ENCODE measurements around the gene DCUN1D3.
A peak's percentile ranks its signal among the peaks of the same experiment; 100 is the strongest.

The DCUN1D3 gene

GRCh38 chr16:20906341-20907255 lies 6.4 kb upstream of the DCUN1D3 start:
- Histone ChIP-seq H3K4me1 (ENCODE audit: control extremely low read depth in 1 of 4, control insufficient read depth in 4 of 4, insufficient read depth in 4 of 4, low read length in 3 of 4) (peaks cover 43 to 99% (median 87%) of the 10 kb centered on the region in 4 experiments), H3K27ac (ENCODE audit: insufficient read depth in 1 of 2, low read depth in 1 of 2, low read length in 2 of 2, poor library complexity in 1 of 2, severe bottlenecking in 2 of 2) (no peak overlapping the region), H3K9me3 (ENCODE audit: control extremely low read depth in 1 of 5, control insufficient read depth in 4 of 5, insufficient read depth in 2 of 5, low read depth in 1 of 5, low read length in 4 of 5) (no peaks in the 10 kb centered on the region), H3K27me3 (replicated peaks in 2 of 5; ENCODE audit: control insufficient read depth in 4 of 5, insufficient read depth in 5 of 5, low read length in 4 of 5) (no peaks in the 10 kb centered on the region), H3K4me3 (ENCODE audit: control insufficient read depth in 1 of 7, extremely low read depth in 1 of 7, insufficient read depth in 4 of 7, low read depth in 2 of 7, low read length in 6 of 7) (peak overlapping the region in 1 of 7 experiments; percentile 6), H3K36me3 (ENCODE audit: control insufficient read depth in 4 of 4, insufficient read depth in 4 of 4, low read length in 3 of 4) (peaks cover 0 to 4% (median 0%) of the 10 kb centered on the region in 4 experiments)
- CTCF ChIA-PET: interaction anchor here (0.8 to 3.2 kb wide), 4 partner anchors 56 to 100 kb away, joined by 3 to 14 read pairs (median 4); no protein-coding TSS in a partner anchor
- POLR2A ChIA-PET: no interaction called here
- DNase-seq: no peak
- 100% methylated on average over 3 of the region's 4 CpGs for WGBS (ENCODE audit: insufficient coverage)

GRCh38 chr16:20905576-20905975 lies 5.4 kb upstream of the DCUN1D3 start:
- Histone ChIP-seq H3K27ac (ENCODE audit: insufficient read depth in 1 of 2, low read depth in 1 of 2, low read length in 2 of 2, poor library complexity in 1 of 2, severe bottlenecking in 2 of 2) (no peak overlapping the region), H3K4me1 (ENCODE audit: control extremely low read depth in 1 of 4, control insufficient read depth in 4 of 4, insufficient read depth in 4 of 4, low read length in 3 of 4) (peaks cover 39 to 96% (median 86%) of the 10 kb centered on the region in 4 experiments)
- POLR2A ChIA-PET: no interaction called here

GRCh38 chr16:20904507-20905081 lies 4.4 kb upstream of the DCUN1D3 start:
- no CpG with 5 or more reads among the region's 3 CpGs for WGBS (ENCODE audit: insufficient coverage)
- ChIA-PET CTCF (interaction anchor here (0.9 to 3.2 kb wide), 5 partner anchors 12 to 54 kb away, joined by 3 to 14 read pairs (median 3); no protein-coding TSS in a partner anchor), POLR2A (interaction anchor here (0.6 kb wide), 1 partner anchor 124 kb away, joined by 4 read pairs; no protein-coding TSS in a partner anchor)
- Histone ChIP-seq H3K27me3 (replicated peaks in 2 of 5; ENCODE audit: control insufficient read depth in 4 of 5, insufficient read depth in 5 of 5, low read length in 4 of 5) (no peaks in the 10 kb centered on the region), H3K4me3 (ENCODE audit: control insufficient read depth in 1 of 7, extremely low read depth in 1 of 7, insufficient read depth in 4 of 7, low read depth in 2 of 7, low read length in 6 of 7) (peak overlapping the region in 4 of 7 experiments; percentile 2 to 93 (median 49)), H3K4me1 (ENCODE audit: control extremely low read depth in 1 of 4, control insufficient read depth in 4 of 4, insufficient read depth in 4 of 4, low read length in 3 of 4) (peaks cover 39 to 89% (median 84%) of the 10 kb centered on the region in 4 experiments), H3K36me3 (ENCODE audit: control insufficient read depth in 4 of 4, insufficient read depth in 4 of 4, low read length in 3 of 4) (peaks cover 0 to 4% (median 0%) of the 10 kb centered on the region in 4 experiments), H3K9me3 (ENCODE audit: control extremely low read depth in 1 of 5, control insufficient read depth in 4 of 5, insufficient read depth in 2 of 5, low read depth in 1 of 5, low read length in 4 of 5) (no peaks in the 10 kb centered on the region), H3K27ac (ENCODE audit: insufficient read depth in 1 of 2, low read depth in 1 of 2, low read length in 2 of 2, poor library complexity in 1 of 2, severe bottlenecking in 2 of 2) (peak overlapping the region in 1 of 2 experiments; percentile 78)
- DNase-seq: peak; percentile 93 to 96 (median 95)

More at GRCh38 chr16:20905576-20905975, 5.4 kb upstream of the DCUN1D3 start:
- WGBS (ENCODE audit: insufficient coverage): 100% methylated on average over 1 of the region's 3 CpGs
- no peaks in the 10 kb centered on the region for H3K9me3 ChIP-seq (ENCODE audit: control extremely low read depth in 1 of 5, control insufficient read depth in 4 of 5, insufficient read depth in 2 of 5, low read depth in 1 of 5, low read length in 4 of 5)
- H3K27me3 ChIP-seq (replicated peaks in 2 of 5; ENCODE audit: control insufficient read depth in 4 of 5, insufficient read depth in 5 of 5, low read length in 4 of 5): no peaks in the 10 kb centered on the region
- peaks cover 0 to 4% (median 0%) of the 10 kb centered on the region in 4 experiments for H3K36me3 ChIP-seq (ENCODE audit: control insufficient read depth in 4 of 4, insufficient read depth in 4 of 4, low read length in 3 of 4)
- no peak for DNase-seq
- CTCF ChIA-PET: interaction anchor here (1.2 to 3.2 kb wide), 2 partner anchors 11 to 55 kb away, joined by 4 to 14 read pairs; no protein-coding TSS in a partner anchor
- no peak overlapping the region for H3K4me3 ChIP-seq (ENCODE audit: control insufficient read depth in 1 of 7, extremely low read depth in 1 of 7, insufficient read depth in 4 of 7, low read depth in 2 of 7, low read length in 6 of 7)

- H3K4me1 ChIP-seq (ENCODE audit: control extremely low read depth in 1 of 4, control insufficient read depth in 4 of 4, insufficient read depth in 4 of 4, low read length in 3 of 4): peaks cover 42 to 89% (median 84%) of the 10 kb centered on the region in 4 experiments
- H3K27me3 ChIP-seq (replicated peaks in 2 of 5; ENCODE audit: control insufficient read depth in 4 of 5, insufficient read depth in 5 of 5, low read length in 4 of 5): no peaks in the 10 kb centered on the region
- no peaks in the 10 kb centered on the region for H3K9me3 ChIP-seq (ENCODE audit: control extremely low read depth in 1 of 5, control insufficient read depth in 4 of 5, insufficient read depth in 2 of 5, low read depth in 1 of 5, low read length in 4 of 5)
- H3K4me3 ChIP-seq (ENCODE audit: control insufficient read depth in 1 of 7, extremely low read depth in 1 of 7, insufficient read depth in 4 of 7, low read depth in 2 of 7, low read length in 6 of 7): peak overlapping the region in 4 of 7 experiments; percentile 23 to 93 (median 49)
- ChIA-PET POLR2A (interaction anchor here (0.6 kb wide), 1 partner anchor 124 kb away, joined by 4 read pairs; no protein-coding TSS in a partner anchor), CTCF (interaction anchor here (0.7 to 3.2 kb wide), 5 partner anchors 20 to 97 kb away, joined by 3 to 14 read pairs (median 3); partner anchors contain the start of genes ERI2 and REXO5)
- DNase-seq: peak in 2 of 3 donors; percentile 13 to 31
- H3K27ac ChIP-seq (ENCODE audit: insufficient read depth in 1 of 2, low read depth in 1 of 2, low read length in 2 of 2, poor library complexity in 1 of 2, severe bottlenecking in 2 of 2): peak overlapping the region; percentile 10 to 78
- no CpG with 5 or more reads among the region's 5 CpGs for WGBS (ENCODE audit: insufficient coverage)
- peaks cover 0 to 4% (median 0%) of the 10 kb centered on the region in 4 experiments for H3K36me3 ChIP-seq (ENCODE audit: control insufficient read depth in 4 of 4, insufficient read depth in 4 of 4, low read length in 3 of 4)
Observed at GRCh38 chr16:20903899-20904506, 3.8 kb upstream of the DCUN1D3 start.

GRCh38 chr16:20903116-20903898 lies 3.1 kb upstream of the DCUN1D3 start:
- Histone ChIP-seq H3K36me3 (ENCODE audit: control insufficient read depth in 4 of 4, insufficient read depth in 4 of 4, low read length in 3 of 4) (peaks cover 0 to 4% (median 0%) of the 10 kb centered on the region in 4 experiments), H3K27ac (ENCODE audit: insufficient read depth in 1 of 2, low read depth in 1 of 2, low read length in 2 of 2, poor library complexity in 1 of 2, severe bottlenecking in 2 of 2) (peak overlapping the region in 1 of 2 experiments; percentile 78), H3K4me1 (ENCODE audit: control extremely low read depth in 1 of 4, control insufficient read depth in 4 of 4, insufficient read depth in 4 of 4, low read length in 3 of 4) (peaks cover 43 to 89% (median 83%) of the 10 kb centered on the region in 4 experiments), H3K9me3 (ENCODE audit: control extremely low read depth in 1 of 5, control insufficient read depth in 4 of 5, insufficient read depth in 2 of 5, low read depth in 1 of 5, low read length in 4 of 5) (no peaks in the 10 kb centered on the region), H3K4me3 (ENCODE audit: control insufficient read depth in 1 of 7, extremely low read depth in 1 of 7, insufficient read depth in 4 of 7, low read depth in 2 of 7, low read length in 6 of 7) (peak overlapping the region in 3 of 7 experiments; percentile 52 to 93 (median 88)), H3K27me3 (replicated peaks in 2 of 5; ENCODE audit: control insufficient read depth in 4 of 5, insufficient read depth in 5 of 5, low read length in 4 of 5) (no peaks in the 10 kb centered on the region)
- POLR2A ChIA-PET: interaction anchor here (1.2 kb wide), 1 partner anchor 38 kb away, joined by 3 read pairs; no protein-coding TSS in a partner anchor
- DNase-seq: peak in 1 of 3 donors; percentile 9
- WGBS (ENCODE audit: insufficient coverage): 85% methylated on average over 4 of the region's 5 CpGs
- CTCF ChIA-PET: interaction anchor here (0.6 to 3.2 kb wide), 6 partner anchors 8 to 97 kb away, joined by 3 to 14 read pairs (median 3); partner anchors contain the start of genes ERI2 and REXO5

GRCh38 chr16:20902426-20902825 lies 2.3 kb upstream of the DCUN1D3 start:
- no peak for DNase-seq
- H3K9me3 ChIP-seq (ENCODE audit: control extremely low read depth in 1 of 5, control insufficient read depth in 4 of 5, insufficient read depth in 2 of 5, low read depth in 1 of 5, low read length in 4 of 5): no peaks in the 10 kb centered on the region
- peak overlapping the region in 1 of 2 experiments; percentile 37 for H3K27ac ChIP-seq (ENCODE audit: insufficient read depth in 1 of 2, low read depth in 1 of 2, low read length in 2 of 2, poor library complexity in 1 of 2, severe bottlenecking in 2 of 2)
- no peaks in the 10 kb centered on the region for H3K27me3 ChIP-seq (replicated peaks in 2 of 5; ENCODE audit: control insufficient read depth in 4 of 5, insufficient read depth in 5 of 5, low read length in 4 of 5)
- peaks cover 43 to 89% (median 79%) of the 10 kb centered on the region in 4 experiments for H3K4me1 ChIP-seq (ENCODE audit: control extremely low read depth in 1 of 4, control insufficient read depth in 4 of 4, insufficient read depth in 4 of 4, low read length in 3 of 4)
- ChIA-PET POLR2A (interaction anchor here (1.2 kb wide), 1 partner anchor 39 kb away, joined by 3 read pairs; no protein-coding TSS in a partner anchor), CTCF (interaction anchor here (0.6 to 1.2 kb wide), 4 partner anchors 9 to 19 kb away, joined by 3 read pairs; no protein-coding TSS in a partner anchor)
- peaks cover 0 to 6% (median 0%) of the 10 kb centered on the region in 4 experiments for H3K36me3 ChIP-seq (ENCODE audit: control insufficient read depth in 4 of 4, insufficient read depth in 4 of 4, low read length in 3 of 4)
- H3K4me3 ChIP-seq (ENCODE audit: control insufficient read depth in 1 of 7, extremely low read depth in 1 of 7, insufficient read depth in 4 of 7, low read depth in 2 of 7, low read length in 6 of 7): peak overlapping the region in 3 of 7 experiments; percentile 29 to 93 (median 88)
- 90% methylated on average over 4 of the region's 6 CpGs for WGBS (ENCODE audit: insufficient coverage)

Data from common myeloid progenitor, CD34-positive (primary cell).